WTC11 (cell line): ENCODE measurements around the gene ERC2.

Experiments used
- ELF4 ChIP-seq: sonication (generic); formaldehyde crosslinking; IDR thresholded peaks from 2 replicates; pipeline ENCODE4 v1.8.1; 2022; ENCODE audit warnings: low read depth, mild to moderate bottlenecking, moderate library complexity, missing genetic modification reagents
- IRF2 ChIP-seq: sonication (generic); formaldehyde crosslinking; IDR thresholded peaks from 2 replicates; pipeline ENCODE4 v1.8.0; 2022; ENCODE audit warnings: low read depth, missing genetic modification reagents, borderline replicate concordance
- NFYB ChIP-seq: sonication (generic); formaldehyde crosslinking; conservative IDR thresholded peaks from 2 replicates; pipeline ENCODE4 v1.8.0; 2022; ENCODE audit warnings: low read depth, missing genetic modification reagents
- TF ChIP-seq, protein P1 (sequence below): fragments of 200-600 bp; IDR thresholded peaks from 2 replicates; pipeline ENCODE4 v1.8.0; 2022; ENCODE audit warnings: antibody characterized with exemption
- TF ChIP-seq, protein P2 (sequence below): sonication (generic); formaldehyde crosslinking; IDR thresholded peaks from 2 replicates; pipeline ENCODE4 v1.8.1; 2023; ENCODE audit warnings: mild to moderate bottlenecking, missing genetic modification reagents, borderline replicate concordance

- TF ChIP-seq IRF2 (CRISPR knock-in tag) (no peak), NFYB (CRISPR knock-in tag) (no peak), ELF4 (no peak)
- TF ChIP-seq, protein P1, sequence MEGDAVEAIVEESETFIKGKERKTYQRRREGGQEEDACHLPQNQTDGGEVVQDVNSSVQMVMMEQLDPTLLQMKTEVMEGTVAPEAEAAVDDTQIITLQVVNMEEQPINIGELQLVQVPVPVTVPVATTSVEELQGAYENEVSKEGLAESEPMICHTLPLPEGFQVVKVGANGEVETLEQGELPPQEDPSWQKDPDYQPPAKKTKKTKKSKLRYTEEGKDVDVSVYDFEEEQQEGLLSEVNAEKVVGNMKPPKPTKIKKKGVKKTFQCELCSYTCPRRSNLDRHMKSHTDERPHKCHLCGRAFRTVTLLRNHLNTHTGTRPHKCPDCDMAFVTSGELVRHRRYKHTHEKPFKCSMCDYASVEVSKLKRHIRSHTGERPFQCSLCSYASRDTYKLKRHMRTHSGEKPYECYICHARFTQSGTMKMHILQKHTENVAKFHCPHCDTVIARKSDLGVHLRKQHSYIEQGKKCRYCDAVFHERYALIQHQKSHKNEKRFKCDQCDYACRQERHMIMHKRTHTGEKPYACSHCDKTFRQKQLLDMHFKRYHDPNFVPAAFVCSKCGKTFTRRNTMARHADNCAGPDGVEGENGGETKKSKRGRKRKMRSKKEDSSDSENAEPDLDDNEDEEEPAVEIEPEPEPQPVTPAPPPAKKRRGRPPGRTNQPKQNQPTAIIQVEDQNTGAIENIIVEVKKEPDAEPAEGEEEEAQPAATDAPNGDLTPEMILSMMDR = no peak
- TF ChIP-seq, protein P2, sequence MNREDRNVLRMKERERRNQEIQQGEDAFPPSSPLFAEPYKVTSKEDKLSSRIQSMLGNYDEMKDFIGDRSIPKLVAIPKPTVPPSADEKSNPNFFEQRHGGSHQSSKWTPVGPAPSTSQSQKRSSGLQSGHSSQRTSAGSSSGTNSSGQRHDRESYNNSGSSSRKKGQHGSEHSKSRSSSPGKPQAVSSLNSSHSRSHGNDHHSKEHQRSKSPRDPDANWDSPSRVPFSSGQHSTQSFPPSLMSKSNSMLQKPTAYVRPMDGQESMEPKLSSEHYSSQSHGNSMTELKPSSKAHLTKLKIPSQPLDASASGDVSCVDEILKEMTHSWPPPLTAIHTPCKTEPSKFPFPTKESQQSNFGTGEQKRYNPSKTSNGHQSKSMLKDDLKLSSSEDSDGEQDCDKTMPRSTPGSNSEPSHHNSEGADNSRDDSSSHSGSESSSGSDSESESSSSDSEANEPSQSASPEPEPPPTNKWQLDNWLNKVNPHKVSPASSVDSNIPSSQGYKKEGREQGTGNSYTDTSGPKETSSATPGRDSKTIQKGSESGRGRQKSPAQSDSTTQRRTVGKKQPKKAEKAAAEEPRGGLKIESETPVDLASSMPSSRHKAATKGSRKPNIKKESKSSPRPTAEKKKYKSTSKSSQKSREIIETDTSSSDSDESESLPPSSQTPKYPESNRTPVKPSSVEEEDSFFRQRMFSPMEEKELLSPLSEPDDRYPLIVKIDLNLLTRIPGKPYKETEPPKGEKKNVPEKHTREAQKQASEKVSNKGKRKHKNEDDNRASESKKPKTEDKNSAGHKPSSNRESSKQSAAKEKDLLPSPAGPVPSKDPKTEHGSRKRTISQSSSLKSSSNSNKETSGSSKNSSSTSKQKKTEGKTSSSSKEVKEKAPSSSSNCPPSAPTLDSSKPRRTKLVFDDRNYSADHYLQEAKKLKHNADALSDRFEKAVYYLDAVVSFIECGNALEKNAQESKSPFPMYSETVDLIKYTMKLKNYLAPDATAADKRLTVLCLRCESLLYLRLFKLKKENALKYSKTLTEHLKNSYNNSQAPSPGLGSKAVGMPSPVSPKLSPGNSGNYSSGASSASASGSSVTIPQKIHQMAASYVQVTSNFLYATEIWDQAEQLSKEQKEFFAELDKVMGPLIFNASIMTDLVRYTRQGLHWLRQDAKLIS = no peak
Measured at GRCh38 chr3:56424336-56424735, 43.9 kb downstream of the ERC2 start.
